NCI-H2196 (cell line): ENCODE measurements around the gene KRTAP2-1.
"Not testable (repeated sequence)": the region's sequence is repeated elsewhere in the genome, so short reads cannot be mapped to it uniquely, and the experiment has no call there.

Experiments used
- DNase-seq: peaks from one replicate; lab custom pipeline; 2025; ENCODE audit not compliant: unreplicated experiment; lab: John Stamatoyannopoulos, UW

The KRTAP2-1 gene, protein sequence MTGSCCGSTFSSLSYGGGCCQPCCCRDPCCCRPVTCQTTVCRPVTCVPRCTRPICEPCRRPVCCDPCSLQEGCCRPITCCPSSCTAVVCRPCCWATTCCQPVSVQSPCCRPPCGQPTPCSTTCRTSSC

GRCh38 chr17:41046735-41047465 lies at the start of gene KRTAP2-1:
Gene KRTAP2-1 (minus strand): TSS chr17:41047316. CDS start chr17:41047267, 49 bp downstream.
- not testable (repeated sequence) for DNase-seq

GRCh38 chr17:41096055-41096454 lies 48.9 kb upstream of the KRTAP2-1 start:
- no peak for DNase-seq

DNA sequence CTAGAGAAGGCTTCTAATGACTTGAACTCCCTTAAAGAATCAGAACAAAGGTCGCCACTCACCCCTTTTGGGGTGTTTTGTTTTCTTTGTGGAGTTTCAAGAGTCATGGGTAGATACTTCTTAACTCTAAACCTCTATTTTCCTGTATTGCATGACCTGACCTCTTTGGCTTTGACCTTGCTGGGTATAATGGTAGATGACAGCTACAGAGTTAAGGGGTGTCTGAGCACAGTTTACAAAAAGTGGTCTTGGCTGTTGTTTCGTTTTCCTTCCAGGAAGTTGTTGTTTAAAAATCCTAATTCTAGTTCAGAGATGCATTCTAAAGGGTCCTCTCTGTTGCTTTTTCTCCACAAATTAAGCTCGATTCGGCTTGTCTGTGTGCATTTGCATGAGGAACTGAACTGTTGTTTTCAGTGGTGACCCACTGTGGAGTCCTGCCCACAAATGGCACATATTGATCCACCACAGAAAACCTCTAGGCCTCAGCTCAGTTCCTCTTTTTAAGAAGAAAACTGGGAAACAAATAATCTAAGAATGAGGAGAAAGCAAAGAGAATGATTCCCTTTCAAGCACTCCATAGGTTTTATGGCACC lies 41.7 kb upstream of the KRTAP2-1 start:
- DNase-seq = not testable (repeated sequence)

DNA sequence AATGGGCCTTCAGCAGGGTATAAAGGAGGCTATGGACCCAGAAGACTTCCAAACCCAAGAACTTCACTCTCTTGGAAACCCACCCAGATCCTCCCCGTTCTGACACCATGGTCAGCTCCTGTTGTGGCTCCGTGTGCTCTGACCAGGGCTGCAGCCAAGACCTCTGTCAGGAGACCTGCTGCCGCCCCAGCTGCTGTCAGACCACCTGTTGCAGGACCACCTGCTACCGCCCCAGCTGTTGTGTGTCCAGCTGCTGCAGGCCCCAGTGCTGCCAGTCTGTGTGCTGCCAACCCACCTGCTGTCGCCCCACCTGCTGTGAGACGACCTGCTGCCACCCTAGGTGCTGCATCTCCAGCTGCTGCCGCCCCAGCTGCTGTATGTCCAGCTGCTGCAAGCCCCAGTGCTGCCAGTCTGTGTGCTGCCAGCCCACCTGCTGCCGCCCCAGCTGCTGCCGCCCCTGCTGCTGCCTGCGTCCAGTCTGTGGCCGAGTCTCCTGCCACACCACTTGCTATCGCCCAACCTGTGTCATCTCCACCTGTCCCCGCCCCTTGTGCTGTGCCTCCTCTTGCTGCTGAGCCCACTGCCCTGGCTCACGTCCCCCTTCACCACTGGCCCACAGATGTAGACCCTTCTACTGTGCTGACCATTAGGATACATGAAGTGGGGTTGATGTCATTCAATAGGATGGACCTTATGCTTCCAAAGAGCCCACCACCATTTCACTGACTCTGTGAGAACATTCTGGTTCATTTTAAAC lies 37.2 kb upstream of the KRTAP2-1 start, which contains the start of gene KRTAP4-7:
Gene KRTAP4-7, plus strand, starts transcription at position 51 of the 757 bp plus-strand sequence. Its CDS starts 57 bp downstream, at position 108.
- not testable (repeated sequence) for DNase-seq

DNA sequence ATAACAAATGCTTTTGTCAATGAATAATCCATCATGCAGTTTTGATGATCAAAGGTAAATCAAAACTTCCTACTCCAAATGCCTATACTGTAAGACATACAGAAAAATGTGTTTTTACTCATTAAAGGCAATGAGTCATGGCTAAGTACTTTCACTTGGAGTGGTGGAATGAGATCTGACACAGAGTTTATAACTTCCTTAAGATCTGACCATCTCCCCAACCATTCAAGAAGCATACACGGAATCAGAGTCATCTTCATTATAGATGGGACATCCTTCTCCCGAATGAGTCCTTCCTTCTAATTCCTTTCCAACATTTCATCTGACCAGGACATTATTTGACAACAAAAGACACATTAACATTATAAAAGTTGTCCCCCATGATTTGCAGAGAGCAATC lies 36.3 kb upstream of the KRTAP2-1 start:
- not testable (repeated sequence) for DNase-seq

GRCh38 chr17:41082626-41083025 lies 35.5 kb upstream of the KRTAP2-1 start:
- DNase-seq = no peak

DNA sequence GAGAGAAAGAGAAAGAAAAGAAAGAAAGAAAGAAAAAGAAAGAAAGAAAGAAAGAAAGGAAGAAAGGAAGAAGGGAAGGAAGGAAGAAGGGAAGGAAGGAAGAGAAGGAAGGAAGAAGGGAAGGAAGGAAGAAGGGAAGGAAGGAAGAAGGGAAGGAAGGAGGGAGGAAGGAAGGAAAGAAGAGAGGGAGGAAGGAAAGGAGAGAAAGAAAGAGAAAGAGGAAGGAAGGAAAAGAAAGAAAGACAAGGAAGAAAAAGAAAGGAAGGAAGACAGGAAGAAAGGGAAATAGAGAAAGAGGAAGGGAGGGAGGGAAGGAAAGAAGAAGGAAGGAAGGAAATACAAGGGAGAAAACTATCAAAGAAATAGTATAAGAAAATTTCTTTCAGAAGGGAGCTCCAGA lies 29.7 kb upstream of the KRTAP2-1 start:
- DNase-seq = no peak

DNA sequence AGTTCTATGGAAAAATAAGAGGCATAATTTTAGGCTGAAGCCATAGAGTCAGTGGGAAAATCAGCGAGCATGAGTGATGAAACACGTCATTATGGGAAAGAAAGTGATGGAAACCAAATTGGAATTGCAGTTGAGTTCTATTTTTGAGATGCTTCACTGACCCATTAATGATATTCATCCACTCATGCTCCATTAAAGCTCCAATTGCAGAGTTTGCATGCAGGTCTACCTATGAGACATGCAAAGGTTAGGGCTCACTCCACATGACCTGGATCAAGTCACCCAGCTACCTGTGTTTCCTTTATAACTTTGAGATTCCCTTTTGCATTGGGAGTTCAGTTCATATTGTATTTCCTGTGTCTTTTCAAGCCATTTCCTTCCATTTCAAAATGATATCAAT lies 26.6 kb upstream of the KRTAP2-1 start:
- no peak for DNase-seq

DNA sequence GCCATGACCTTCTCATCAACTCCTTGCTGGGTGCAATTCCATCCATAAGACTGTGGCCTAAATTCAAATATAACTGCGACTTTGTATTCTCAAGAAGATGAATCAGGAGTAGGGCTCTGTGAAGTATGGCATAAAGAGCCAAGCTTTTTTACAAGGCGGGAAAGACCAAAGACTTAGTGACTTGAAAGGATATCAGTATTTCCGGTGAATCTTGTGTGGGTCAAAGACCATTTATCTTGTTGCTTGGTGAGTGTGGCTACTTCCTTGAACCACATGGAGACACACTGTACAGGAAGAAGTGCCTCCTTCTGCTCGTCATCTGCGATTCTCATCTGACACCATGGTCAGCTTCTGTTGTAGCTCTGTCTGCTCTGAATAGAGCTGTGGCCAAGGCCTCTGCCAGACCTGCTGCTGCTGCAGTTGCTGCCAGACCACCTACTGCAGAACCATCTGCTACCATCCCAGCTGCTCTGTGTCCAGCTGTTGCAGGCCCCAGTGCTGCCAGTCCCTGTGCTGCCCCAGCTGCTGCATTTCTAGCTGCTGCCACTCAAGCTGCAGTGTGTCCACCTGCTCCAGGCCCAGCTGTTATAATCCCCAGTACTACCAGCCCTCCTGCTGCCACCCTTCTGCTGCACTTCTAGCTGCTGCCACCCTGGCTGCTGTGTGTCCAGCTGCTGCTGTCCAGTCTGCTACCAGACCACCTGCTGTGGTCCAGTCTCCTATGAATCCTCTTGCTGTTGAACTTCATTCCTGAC lies 24.7 kb upstream of the KRTAP2-1 start:
- DNase-seq = no peak

GRCh38 chr17:41069031-41069430 lies 21.9 kb upstream of the KRTAP2-1 start:
- no peak for DNase-seq

GRCh38 chr17:41067281-41067680 lies 20.2 kb upstream of the KRTAP2-1 start:
- no peak for DNase-seq

DNA sequence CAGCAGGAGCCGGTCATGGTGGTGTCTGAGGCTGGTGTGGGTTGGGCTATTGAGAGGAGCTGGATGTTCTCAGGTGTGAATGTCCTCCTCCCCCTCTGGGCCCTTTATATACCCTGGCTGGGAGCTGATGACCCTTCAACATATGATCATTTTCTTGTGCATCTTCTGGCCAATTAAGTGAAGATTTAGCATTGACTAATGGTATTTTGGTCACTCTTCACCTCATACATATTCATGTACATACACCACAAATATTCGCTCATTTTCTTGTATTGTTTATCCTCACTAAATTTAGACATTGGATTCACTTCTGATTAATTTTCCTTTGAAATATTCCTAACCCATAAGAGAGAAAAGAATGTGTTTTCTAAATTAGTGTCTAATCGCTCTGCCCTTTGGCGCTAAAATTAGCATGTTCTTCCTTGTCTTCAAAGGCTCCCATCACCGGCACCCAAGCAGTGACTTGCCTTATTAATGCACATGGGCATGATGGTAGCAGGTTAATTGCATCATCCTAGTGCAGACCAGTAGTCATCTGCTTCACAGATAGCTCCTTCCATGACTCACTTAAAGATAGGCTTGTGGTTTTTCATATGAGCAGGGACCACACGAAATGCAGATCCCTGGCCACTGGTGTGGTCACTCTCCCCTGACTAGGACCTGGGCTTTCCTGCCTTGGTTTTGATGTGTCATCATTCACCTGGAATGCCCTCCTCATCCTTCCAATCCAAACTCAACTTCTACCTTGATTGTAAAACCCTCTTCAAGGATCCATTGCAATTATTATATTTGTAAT lies 18.9 kb upstream of the KRTAP2-1 start, which contains the start of gene KRTAP2-4:
Gene KRTAP2-4, minus strand, starts transcription at position 51 of the 796 bp plus-strand sequence. Its CDS starts 34 bp downstream, at position 17.
- no peak for DNase-seq

DNA sequence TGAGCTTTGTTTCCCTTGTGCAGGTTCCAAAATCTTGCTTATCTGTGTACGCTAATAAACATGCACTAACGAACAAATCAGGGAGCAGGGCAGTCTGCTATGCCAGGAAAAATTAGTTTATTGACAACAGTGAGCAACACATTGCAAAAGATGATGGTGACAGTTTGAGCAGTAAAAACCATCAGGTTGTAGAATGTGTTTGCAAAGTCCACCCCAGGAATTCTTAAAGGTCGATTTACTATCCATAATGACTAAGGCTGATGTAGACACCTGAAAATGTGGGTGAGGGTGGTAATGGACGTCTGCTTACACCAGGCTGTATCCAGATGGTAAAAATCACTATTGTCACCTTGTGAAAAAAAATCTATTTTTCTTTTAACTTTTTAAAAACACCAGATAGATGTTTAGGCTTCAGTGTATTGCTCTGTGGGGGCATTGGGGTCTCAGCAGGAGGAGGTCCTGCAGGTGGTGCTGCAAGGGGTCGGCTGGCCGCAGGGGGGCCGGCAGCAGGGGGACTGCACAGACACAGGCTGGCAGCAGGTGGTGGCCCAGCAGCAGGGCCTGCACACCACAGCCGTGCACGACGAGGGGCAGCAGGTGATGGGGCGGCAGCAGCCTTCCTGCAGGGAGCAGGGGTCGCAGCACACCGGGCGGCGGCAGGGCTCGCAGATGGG lies 18.0 kb upstream of the KRTAP2-1 start:
- DNase-seq = not testable (repeated sequence)

DNA sequence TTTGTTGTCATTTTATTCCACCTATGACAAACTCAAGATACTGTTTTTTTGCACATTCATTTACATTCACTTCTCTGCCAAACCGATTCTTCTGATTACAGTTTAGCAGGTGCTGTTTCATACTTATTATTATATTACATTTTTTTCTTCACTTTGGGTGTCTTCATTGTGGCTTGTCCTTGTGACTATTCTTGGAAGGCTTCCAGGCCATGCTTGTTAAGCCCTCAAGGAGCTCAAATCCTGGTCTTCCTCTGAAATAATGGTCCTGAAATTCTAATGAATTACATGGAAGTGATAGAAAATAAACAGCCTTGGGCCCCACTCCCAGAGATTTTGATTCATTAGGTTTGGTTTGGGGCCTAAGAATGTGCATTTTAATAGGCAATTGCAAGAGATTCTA lies 17.2 kb upstream of the KRTAP2-1 start:
- DNase-seq = no peak

DNA sequence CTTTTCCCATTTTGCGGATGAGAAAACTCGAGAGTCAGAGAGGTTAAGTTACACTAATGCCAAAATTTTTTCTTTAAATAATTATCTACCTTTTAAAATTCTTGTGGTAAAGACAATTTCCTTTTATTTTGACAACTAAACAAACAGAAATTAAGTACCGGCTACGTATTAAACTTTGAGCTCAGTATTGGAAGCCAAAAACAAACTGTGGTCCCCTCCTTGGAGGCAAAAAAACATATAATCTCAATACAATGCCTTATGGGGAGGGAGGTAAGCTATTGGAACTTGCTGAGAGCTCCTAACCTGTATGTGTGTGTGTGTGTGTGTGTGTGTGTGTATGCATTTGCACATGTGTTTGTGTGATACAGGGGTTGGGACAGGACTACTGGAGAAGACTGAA lies 16.3 kb upstream of the KRTAP2-1 start:
- no peak for DNase-seq

DNA sequence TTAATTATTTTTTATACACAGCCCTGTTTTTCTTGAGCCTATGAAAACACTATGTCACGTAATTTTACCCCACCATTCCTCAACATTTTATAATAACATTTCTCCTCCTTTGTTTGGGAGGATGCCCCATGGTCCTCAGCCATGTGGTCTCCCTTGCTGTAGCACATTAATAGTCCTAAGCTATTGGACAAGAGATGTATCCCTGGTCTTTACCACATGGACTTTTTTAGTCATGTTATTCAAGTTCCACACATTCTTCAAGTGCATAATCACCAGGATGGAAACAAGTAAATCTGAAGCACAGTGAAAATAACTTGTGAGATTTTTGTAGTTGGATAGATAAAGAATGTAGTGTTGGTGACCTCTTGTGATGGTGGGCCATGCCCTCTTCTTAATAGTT lies 14.8 kb upstream of the KRTAP2-1 start:
- no peak for DNase-seq

- DNase-seq = no peak
Measured at GRCh38 chr17:41060052-41060604, 13.0 kb upstream of the KRTAP2-1 start, which contains the start of gene KRTAP2-3. Gene KRTAP2-3 (minus strand): TSS chr17:41060114. CDS start chr17:41060050, 64 bp downstream.

DNA sequence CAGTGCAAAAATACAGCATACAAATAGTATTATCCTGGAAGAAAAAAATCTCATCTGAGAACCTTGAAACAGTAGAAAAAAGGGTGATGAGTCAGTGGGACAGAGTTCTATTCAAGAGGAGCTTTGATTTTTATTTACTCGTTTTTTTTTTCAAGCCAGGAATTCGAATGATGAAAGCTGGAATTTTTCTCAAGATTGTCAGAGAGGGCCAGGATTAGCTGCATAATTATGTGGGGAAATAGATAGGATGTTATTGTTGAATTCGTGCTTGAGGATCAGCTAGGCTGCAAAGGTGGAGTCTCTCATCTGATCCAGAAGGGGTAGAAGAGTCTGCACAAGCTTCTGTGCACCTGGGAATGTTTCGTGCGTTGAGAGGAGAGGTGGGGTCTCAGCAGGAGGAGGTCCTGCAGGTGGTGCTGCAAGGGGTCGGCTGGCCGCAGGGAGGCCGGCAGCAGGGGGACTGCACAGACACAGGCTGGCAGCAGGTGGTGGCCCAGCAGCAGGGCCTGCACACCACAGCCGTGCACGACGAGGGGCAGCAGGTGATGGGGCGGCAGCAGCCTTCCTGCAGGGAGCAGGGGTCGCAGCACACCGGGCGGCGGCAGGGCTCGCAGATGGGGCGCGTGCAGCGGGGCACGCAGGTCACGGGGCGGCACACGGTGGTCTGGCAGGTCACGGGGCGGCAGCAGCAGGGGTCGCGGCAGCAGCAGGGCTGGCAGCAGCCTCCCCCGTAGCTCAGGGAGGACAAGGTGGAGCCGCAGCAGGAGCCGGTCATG lies 12.3 kb upstream of the KRTAP2-1 start:
- not testable (repeated sequence) for DNase-seq
